ENCODE data around the gene E2F6. TPM values are rescaled to one million over a fixed set of nuclear protein-coding genes. Genes with fewer than 3 reads are reported as not detected.
A peak's percentile ranks its signal among the peaks of the same experiment; 100 is the strongest.

The E2F6 gene
- total RNA-seq, 1 experiment from 2014 or later = 27.1 TPM

DNA sequence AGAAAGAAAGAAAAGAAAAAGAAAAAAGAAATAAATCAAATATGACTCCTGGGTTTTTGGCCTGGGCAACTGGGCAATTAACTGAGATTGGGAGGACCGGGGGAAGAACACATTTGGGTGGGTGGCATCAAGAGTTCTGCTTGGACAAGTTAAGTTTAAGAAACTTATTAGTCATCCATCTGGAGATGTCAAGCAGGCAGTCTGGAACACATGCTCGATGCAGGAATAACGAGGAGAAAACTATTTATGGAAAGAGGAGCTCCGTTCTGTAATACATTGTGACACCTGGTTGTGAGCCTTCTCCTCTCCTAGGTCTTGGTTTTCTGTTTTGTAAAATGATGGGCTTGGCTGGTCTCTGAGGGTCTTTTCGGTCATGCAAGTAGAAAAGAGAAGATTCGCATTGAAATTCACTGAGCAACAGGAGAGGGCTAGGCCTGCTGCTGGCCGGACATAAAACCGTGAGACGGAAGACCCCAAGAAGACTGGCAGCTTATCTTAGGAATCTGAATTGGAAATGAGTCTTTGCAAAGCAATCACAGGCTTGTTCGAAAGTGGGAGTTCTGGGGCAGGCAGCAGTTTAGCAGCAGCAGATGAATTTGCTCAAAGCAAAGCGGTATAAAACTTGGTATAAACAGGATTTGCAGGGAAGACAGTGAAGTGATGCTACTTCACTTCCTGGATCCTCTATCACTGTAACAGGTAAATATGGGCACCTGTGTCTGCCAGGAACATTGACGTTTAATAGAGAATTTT is 51.4 kb downstream of the E2F6 start:
- DNase-seq = no peak
- Histone ChIP-seq H3K4me2 (ENCODE audit: low read length) (no peak overlapping the region), H3K9ac (ENCODE audit: low read length) (no peak overlapping the region), H4K20me1 (ENCODE audit: low read length) (no peaks in the 10 kb centered on the region), H3K27ac (ENCODE audit: low read length) (no peak overlapping the region), H3K4me1 (ENCODE audit: insufficient read depth, low read length) (peaks cover 5% of the 10 kb centered on the region), H2AFZ (ENCODE audit: low read length) (no peak overlapping the region), H3K27me3 (ENCODE audit: low read length) (no peaks in the 10 kb centered on the region), H3F3A (ENCODE audit: low read length, unreplicated experiment) (no peaks in the 10 kb centered on the region), H3K4me3 (ENCODE audit: low read length) (no peak overlapping the region), H3K9me2 (replicated peaks; ENCODE audit: low read length) (no peaks in the 10 kb centered on the region), H3K9me3 (ENCODE audit: low read length) (peaks cover 7% of the 10 kb centered on the region), H3K79me2 (ENCODE audit: low read length) (no peaks in the 10 kb centered on the region), H3K36me3 (ENCODE audit: low read depth, low read length) (peaks cover 4% of the 10 kb centered on the region; the same call in 1 of the 2 replicates)
- POLR2A ChIA-PET (ENCODE audit: unreplicated experiment) = no interaction called here
- BruUV-seq (replicated peaks) = no TSS peak
- TF ChIP-seq EZH2 (IDR thresholded peaks at IDR 0.05; ENCODE audit: low read length, unreplicated experiment) (no peak), EZH2phosphoT487 (IDR thresholded peaks at IDR 0.05; ENCODE audit: borderline replicate concordance, low read length) (no peak)
- TF ChIP-seq, protein P1, sequence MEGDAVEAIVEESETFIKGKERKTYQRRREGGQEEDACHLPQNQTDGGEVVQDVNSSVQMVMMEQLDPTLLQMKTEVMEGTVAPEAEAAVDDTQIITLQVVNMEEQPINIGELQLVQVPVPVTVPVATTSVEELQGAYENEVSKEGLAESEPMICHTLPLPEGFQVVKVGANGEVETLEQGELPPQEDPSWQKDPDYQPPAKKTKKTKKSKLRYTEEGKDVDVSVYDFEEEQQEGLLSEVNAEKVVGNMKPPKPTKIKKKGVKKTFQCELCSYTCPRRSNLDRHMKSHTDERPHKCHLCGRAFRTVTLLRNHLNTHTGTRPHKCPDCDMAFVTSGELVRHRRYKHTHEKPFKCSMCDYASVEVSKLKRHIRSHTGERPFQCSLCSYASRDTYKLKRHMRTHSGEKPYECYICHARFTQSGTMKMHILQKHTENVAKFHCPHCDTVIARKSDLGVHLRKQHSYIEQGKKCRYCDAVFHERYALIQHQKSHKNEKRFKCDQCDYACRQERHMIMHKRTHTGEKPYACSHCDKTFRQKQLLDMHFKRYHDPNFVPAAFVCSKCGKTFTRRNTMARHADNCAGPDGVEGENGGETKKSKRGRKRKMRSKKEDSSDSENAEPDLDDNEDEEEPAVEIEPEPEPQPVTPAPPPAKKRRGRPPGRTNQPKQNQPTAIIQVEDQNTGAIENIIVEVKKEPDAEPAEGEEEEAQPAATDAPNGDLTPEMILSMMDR (conservative IDR thresholded peaks at IDR 0.05; ENCODE audit: low read depth, low read length) = no peak
- CTCF ChIA-PET = no interaction called here
- intact Hi-C loops (cut with micrococcal nuclease) = loop anchor here (10.0 kb wide), 1 partner anchor 280 kb away; a partner anchor contains a TSS
- no peak for ATAC-seq

DNA sequence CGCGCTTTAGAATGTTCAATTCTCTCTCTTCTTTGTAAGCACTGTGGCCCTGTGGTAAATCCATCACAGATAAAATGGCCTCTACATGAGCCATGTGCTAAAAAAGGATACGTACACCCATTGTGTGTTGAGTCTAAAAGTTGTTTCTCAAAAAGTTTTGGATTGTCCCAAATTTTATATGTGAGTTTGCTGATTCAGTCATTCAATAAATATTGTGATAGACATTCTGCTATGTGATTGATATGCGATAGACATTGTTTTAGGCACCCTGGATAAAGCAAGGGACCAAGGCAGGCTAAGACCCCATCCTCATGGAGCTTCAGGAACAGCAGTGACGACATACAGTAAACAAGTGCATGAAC is 53.5 kb downstream of the E2F6 start:
- intact Hi-C loops (cut with micrococcal nuclease) = loop anchor here (1.0 to 10.0 kb wide), 3 partner anchors 67 to 278 kb away; a partner anchor contains a TSS
- no peaks in the 10 kb centered on the region for H3K9me3 ChIP-seq (ENCODE audit: low read length)
- peak overlapping the region; percentile 76; the same call in 1 of the 2 replicates for H3K4me2 ChIP-seq (ENCODE audit: low read length)
- peak overlapping the region; percentile 73 for H2AFZ ChIP-seq (ENCODE audit: low read length)
- TF ChIP-seq EZH2 (IDR thresholded peaks at IDR 0.05; ENCODE audit: low read length, unreplicated experiment) = no peak
- TF ChIP-seq, protein P1 (conservative IDR thresholded peaks at IDR 0.05; ENCODE audit: low read depth, low read length) = no peak
- TF ChIP-seq EZH2phosphoT487 (IDR thresholded peaks at IDR 0.05; ENCODE audit: borderline replicate concordance, low read length) = no peak
- DNase-seq (no peak), ATAC-seq (no peak)
- H3K79me2 ChIP-seq (ENCODE audit: low read length) = no peaks in the 10 kb centered on the region
- BruUV-seq (replicated peaks) = no TSS peak
- ChIA-PET CTCF (interaction anchor here (1.7 kb wide), 1 partner anchor 178 kb away, joined by 4 read pairs; no protein-coding TSS in a partner anchor), POLR2A (ENCODE audit: unreplicated experiment) (no interaction called here)
- no peaks in the 10 kb centered on the region for H3F3A ChIP-seq (ENCODE audit: low read length, unreplicated experiment)
- no peaks in the 10 kb centered on the region for H3K9me2 ChIP-seq (replicated peaks; ENCODE audit: low read length)
- H3K27ac ChIP-seq (ENCODE audit: low read length) = no peak overlapping the region
- no peak overlapping the region for H3K9ac ChIP-seq (ENCODE audit: low read length)
- no peaks in the 10 kb centered on the region for H3K27me3 ChIP-seq (ENCODE audit: low read length)
- peaks cover 14% of the 10 kb centered on the region for H3K4me1 ChIP-seq (ENCODE audit: insufficient read depth, low read length)
- no peaks in the 10 kb centered on the region for H3K36me3 ChIP-seq (ENCODE audit: low read depth, low read length)
- H3K4me3 ChIP-seq (ENCODE audit: low read length) = peak overlapping the region; percentile 60; the same call in 1 of the 2 replicates
- H4K20me1 ChIP-seq (ENCODE audit: low read length) = no peaks in the 10 kb centered on the region
